Measurements from ENCODE around the gene SKAP1.

DNA sequence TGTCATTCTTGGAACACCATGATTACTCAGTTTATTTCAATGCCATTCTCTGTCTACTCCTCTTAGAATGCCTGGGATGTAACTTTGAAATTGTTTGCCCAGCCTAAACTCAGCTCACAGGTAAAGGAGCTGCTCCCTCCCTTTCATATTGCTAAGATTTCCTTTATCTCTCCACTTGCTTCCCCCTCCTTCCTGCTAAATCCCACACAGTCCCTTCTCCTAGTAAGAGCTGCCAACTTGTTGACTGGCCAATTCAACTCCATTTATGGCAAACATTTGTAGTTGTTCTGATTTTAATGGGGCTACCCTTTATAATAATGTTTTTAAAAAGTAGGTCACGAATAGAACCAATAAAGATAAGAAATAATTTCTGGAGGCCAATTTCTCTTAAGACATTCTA is 146.1 kb downstream of the SKAP1 start:
- TF ChIP-seq, protein P1, sequence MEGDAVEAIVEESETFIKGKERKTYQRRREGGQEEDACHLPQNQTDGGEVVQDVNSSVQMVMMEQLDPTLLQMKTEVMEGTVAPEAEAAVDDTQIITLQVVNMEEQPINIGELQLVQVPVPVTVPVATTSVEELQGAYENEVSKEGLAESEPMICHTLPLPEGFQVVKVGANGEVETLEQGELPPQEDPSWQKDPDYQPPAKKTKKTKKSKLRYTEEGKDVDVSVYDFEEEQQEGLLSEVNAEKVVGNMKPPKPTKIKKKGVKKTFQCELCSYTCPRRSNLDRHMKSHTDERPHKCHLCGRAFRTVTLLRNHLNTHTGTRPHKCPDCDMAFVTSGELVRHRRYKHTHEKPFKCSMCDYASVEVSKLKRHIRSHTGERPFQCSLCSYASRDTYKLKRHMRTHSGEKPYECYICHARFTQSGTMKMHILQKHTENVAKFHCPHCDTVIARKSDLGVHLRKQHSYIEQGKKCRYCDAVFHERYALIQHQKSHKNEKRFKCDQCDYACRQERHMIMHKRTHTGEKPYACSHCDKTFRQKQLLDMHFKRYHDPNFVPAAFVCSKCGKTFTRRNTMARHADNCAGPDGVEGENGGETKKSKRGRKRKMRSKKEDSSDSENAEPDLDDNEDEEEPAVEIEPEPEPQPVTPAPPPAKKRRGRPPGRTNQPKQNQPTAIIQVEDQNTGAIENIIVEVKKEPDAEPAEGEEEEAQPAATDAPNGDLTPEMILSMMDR (conservative IDR thresholded peaks at IDR 0.05; ENCODE audit: low read length): no peak
- no peak for TF ChIP-seq EZH2phosphoT487 (IDR thresholded peaks at IDR 0.05; ENCODE audit: borderline replicate concordance)
